Lower leg skin (tissue), 4 donors: ENCODE results near the gene TMEM255A. TPM values are rescaled to one million over a fixed set of nuclear protein-coding genes. Genes with fewer than 3 reads are reported as not detected.

Experiments
- DNase-seq, 2 donors: peaks; one replicate each; pipeline ENCODE4 v3.0.0-alpha.2; 2019; ENCODE audit warnings: low spot score in 2 of 2
- H3K4me3 ChIP-seq: fragments of 200-600 bp; sonication (generic); 2 replicates; pipeline ENCODE4 v1.5.1; 2017; ENCODE audit warnings: mild to moderate bottlenecking, low read depth; ENCODE audit not compliant: poor library complexity, severe bottlenecking
- CTCF ChIP-seq, 3 donors: fragments of 450-650 bp; IDR thresholded peaks; one replicate each; pipeline ENCODE4 v1.5.1; 2016; ENCODE audit warnings: antibody characterized with exemption in 3 of 3, mild to moderate bottlenecking in 3 of 3, moderate library complexity in 2 of 3
- POLR2A ChIP-seq, 2 donors: fragments of 450-650 bp; IDR thresholded peaks; one replicate each; pipeline ENCODE4 v1.6.1; 2016 to 2017; ENCODE audit warnings: antibody characterized with exemption in 2 of 2, mild to moderate bottlenecking in 1 of 2, moderate library complexity in 1 of 2
- WGBS, 2 donors: methylation state at CpG; one replicate each; pipeline ENCODE4 v1.1.5; 2018; 5-methylcytosine and 5-hydroxymethylcytosine counted together
- intact Hi-C: fragments of 100-400 bp; cut with DNase I; formaldehyde crosslinking; loops from one replicate; pipeline ENCODE4 v1.15.0; 2023; ENCODE audit warnings: low total_unique reads
- total RNA-seq, 4 donors: library from RNA; depleted of rRNA; stranded (reverse); fragments of >200 nt; gene quantifications; one replicate each; pipeline ENCODE4 v1.1.0, GENCODE V29; 2016

Gene TMEM255A
- total RNA-seq, 4 donors from 2014 or later: 1.7 to 4.3 (median 3.0) TPM

DNA sequence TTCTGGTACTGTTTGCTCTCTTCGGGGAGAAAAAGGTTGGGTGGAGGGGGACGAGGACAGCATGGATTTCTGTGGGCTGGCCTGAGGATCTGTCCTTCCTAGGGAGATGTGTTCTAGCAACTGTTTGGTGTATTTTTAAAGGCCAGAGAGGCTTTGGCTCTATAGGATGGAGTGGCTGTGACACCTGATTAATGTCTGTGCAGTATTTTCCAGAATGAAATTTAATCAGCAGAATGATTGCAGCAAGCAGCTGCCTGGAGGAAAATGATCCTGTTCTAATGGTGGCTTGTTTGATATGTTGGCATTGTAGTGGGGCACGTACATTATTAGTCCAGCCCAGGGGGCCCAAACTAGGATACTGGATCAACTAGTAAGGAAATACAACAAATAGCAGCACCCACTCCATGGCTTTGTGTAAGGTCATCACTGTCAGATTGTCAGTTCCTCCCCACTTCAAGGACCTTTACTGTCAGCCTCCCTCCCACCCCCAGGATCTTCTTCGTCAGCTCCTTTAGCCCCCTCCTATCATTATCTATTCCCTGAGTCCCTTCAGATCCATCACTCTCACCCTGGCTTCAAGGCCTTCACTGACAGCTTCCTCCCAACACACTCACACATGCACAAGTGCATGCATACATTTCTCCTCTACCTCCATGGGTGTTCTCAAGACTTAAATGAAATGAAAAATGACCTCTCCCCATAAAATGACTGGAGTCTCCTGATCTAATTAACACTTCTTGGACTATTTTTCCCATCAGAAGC, 10.4 kb upstream of the TMEM255A start:
- no peak overlapping the region for H3K4me3 ChIP-seq
- no peak for TF ChIP-seq POLR2A (IDR thresholded peaks at IDR 0.05)
- TF ChIP-seq CTCF (IDR thresholded peaks at IDR 0.05): no peak
- 79 to 90% methylated on average over 4 of the region's 4 CpGs for WGBS, 2 donors
- intact Hi-C loops: no loop called here
- DNase-seq: no peak

- DNase-seq: no peak
- 44 to 63% methylated on average over 4 of the region's 4 CpGs for WGBS, 2 donors
- TF ChIP-seq POLR2A (IDR thresholded peaks at IDR 0.05) (no peak), CTCF (IDR thresholded peaks at IDR 0.05) (no peak)
- intact Hi-C loops: no loop called here
- H3K4me3 ChIP-seq: no peak overlapping the region
Observed at GRCh38 chrX:120318411-120318810, 7.2 kb upstream of the TMEM255A start.

GRCh38 chrX:120316587-120317283, 5.5 kb upstream of the TMEM255A start:
- intact Hi-C loops: no loop called here
- no peak overlapping the region for H3K4me3 ChIP-seq
- TF ChIP-seq POLR2A (IDR thresholded peaks at IDR 0.05) (no peak), CTCF (IDR thresholded peaks at IDR 0.05) (no peak)
- DNase-seq: no peak
- 69 to 70% methylated on average over 5 of the region's 5 CpGs for WGBS, 2 donors

DNA sequence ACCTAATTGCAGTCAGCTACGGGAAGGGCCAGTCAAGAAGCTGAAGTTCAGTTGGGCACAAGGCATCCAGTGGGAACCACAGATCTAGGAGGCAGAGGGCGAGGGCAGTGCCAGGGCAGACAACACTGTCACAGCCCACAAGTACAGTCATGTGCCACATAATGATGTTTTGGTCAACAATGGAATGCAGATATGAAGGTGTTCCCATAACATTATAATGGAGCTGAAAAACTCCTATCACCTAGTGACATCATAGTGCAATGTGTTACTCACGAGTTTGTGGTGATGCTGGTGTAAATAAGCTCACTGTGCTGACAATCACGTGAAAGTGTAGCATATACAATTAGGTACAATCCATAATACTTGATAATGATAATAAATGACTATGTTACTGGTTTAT, 4.5 kb upstream of the TMEM255A start:
- TF ChIP-seq POLR2A (IDR thresholded peaks at IDR 0.05): no peak
- no peak for TF ChIP-seq CTCF (IDR thresholded peaks at IDR 0.05)
- H3K4me3 ChIP-seq: no peak overlapping the region
- intact Hi-C loops: no loop called here
- 32 to 45% methylated on average over 4 of the region's 4 CpGs for WGBS, 2 donors
- DNase-seq: no peak

- whole genome bisulfite sequencing, 2 donors: 63 to 65% methylated on average over 4 of the region's 4 CpGs
- TF ChIP-seq CTCF (IDR thresholded peaks at IDR 0.05) (no peak), POLR2A (IDR thresholded peaks at IDR 0.05) (no peak)
- intact Hi-C loops: no loop called here
- H3K4me3 ChIP-seq: no peak overlapping the region
- no peak for DNase-seq
Observed at GRCh38 chrX:120311727-120312063, 434 bp upstream of the TMEM255A start.
